OCI-LY1 (cell line): ENCODE measurements around the gene AGMO.
A peak's percentile ranks its signal among the peaks of the same experiment; 100 is the strongest.

Source experiments
- H2AFZ ChIP-seq: fragments of 200-600 bp; sonication (generic), shearing (Covaris generic); 2 replicates; pipeline ENCODE4 v1.6.0; 2014; ENCODE audit warnings: antibody characterized with exemption, mild to moderate bottlenecking, low read length
- H3F3A ChIP-seq: fragments of 200-600 bp; sonication (generic), shearing (Covaris generic); 2 replicates; pipeline ENCODE4 v1.6.0; 2014; ENCODE audit warnings: mild to moderate bottlenecking, antibody characterized with exemption, low read length, moderate library complexity; ENCODE audit not compliant: insufficient read depth
- H3K27ac ChIP-seq: fragments of 200-600 bp; sonication (generic); 2 replicates; pipeline ENCODE4 v1.5.1; 2014; ENCODE audit warnings: low read length, mixed run types, mild to moderate bottlenecking, low read depth; ENCODE audit not compliant: poor library complexity, severe bottlenecking
- H3K27me3 ChIP-seq: fragments of 200-600 bp; sonication (generic); 2 replicates; pipeline ENCODE4 v1.6.0; 2014; ENCODE audit warnings: antibody characterized with exemption, mild to moderate bottlenecking, low read length, moderate library complexity; ENCODE audit not compliant: insufficient read depth
- H3K36me3 ChIP-seq: fragments of 200-600 bp; sonication (generic); 2 replicates; pipeline ENCODE4 v1.6.1; 2014; ENCODE audit warnings: mild to moderate bottlenecking, antibody characterized with exemption, low read length, moderate library complexity, mixed read lengths; ENCODE audit not compliant: insufficient read depth
- H3K4me1 ChIP-seq: fragments of 200-600 bp; sonication (generic); 2 replicates; pipeline ENCODE4 v1.5.1; 2014; ENCODE audit warnings: mild to moderate bottlenecking, low read length, moderate library complexity; ENCODE audit not compliant: insufficient read depth, severe bottlenecking
- H3K4me2 ChIP-seq: fragments of 200-600 bp; sonication (generic), shearing (Covaris generic); 2 replicates; pipeline ENCODE4 v1.6.1; 2014; ENCODE audit warnings: low read length
- H3K4me3 ChIP-seq: fragments of 200-600 bp; sonication (generic); 2 replicates; pipeline ENCODE4 v1.5.1; 2014; ENCODE audit warnings: low read length, low read depth, mild to moderate bottlenecking, mixed read lengths; ENCODE audit not compliant: poor library complexity, severe bottlenecking
- H3K79me2 ChIP-seq: fragments of 200-600 bp; shearing (Covaris generic); 2 replicates; pipeline ENCODE4 v1.6.1; 2016; ENCODE audit warnings: mixed run types, low read length, mixed read lengths; ENCODE audit not compliant: insufficient read depth
- H3K9ac ChIP-seq: fragments of 200-600 bp; sonication (generic), shearing (Covaris generic); 2 replicates; pipeline ENCODE4 v1.6.1; 2014; ENCODE audit warnings: mild to moderate bottlenecking, low read length, mixed read lengths
- H3K9me2 ChIP-seq: fragments of 200-600 bp; sonication (generic), shearing (Covaris generic); 2 replicates; pipeline ENCODE4 v1.6.1; 2014; ENCODE audit warnings: low read depth, mild to moderate bottlenecking, low read length, mixed read lengths
- H3K9me3 ChIP-seq: fragments of 200-600 bp; shearing (Covaris generic); 2 replicates; pipeline ENCODE4 v1.6.1; 2014; ENCODE audit warnings: low read length, mixed read lengths
- H4K20me1 ChIP-seq: fragments of 200-600 bp; sonication (generic), shearing (Covaris generic); 2 replicates; pipeline ENCODE4 v1.6.0; 2016; ENCODE audit warnings: mild to moderate bottlenecking, low read length; ENCODE audit not compliant: insufficient read depth
- CTCF ChIP-seq: fragments of 200-600 bp; sonication (generic), shearing (Covaris generic); IDR thresholded peaks from 2 replicates; pipeline ENCODE4 v1.5.1; 2017; ENCODE audit warnings: mild to moderate bottlenecking, antibody characterized with exemption, low read length, moderate library complexity, mixed read lengths
- EZH2 ChIP-seq: fragments of 200-600 bp; sonication (generic), shearing (Covaris generic); IDR thresholded peaks from 2 replicates; pipeline ENCODE4 v1.8.0; 2017; ENCODE audit warnings: borderline replicate concordance, mixed run types, mild to moderate bottlenecking, antibody characterized with exemption, low read length, moderate library complexity, mixed read lengths

Gene AGMO

DNA sequence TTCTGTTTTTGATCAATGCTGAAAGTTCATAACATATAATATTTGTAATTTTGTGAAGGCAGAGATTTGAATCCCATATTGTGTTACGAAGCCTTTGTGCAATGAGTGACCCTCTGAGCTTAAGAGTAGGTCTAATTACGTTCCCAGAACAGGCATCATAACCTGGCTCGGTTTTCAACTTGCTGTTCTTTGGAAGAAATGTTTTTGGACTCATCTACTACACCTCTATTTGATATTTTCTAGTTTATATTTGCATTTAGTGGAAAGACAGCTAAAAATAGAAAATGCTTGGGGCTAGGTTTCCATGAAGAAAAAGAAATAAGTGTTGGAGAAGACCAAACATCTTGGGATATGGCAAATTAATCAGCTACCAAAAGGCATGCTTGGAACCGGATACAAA, 234.8 kb downstream of the AGMO start:
- TF ChIP-seq EZH2 (no peak), CTCF (no peak)
- H3K9me2 ChIP-seq: no peaks in the 10 kb centered on the region
- no peaks in the 10 kb centered on the region for H3K9me3 ChIP-seq
- no peaks in the 10 kb centered on the region for H3K27me3 ChIP-seq
- H3K36me3 ChIP-seq: no peaks in the 10 kb centered on the region
- H4K20me1 ChIP-seq: no peaks in the 10 kb centered on the region
- H3K4me3 ChIP-seq: no peak overlapping the region
- no peak overlapping the region for H2AFZ ChIP-seq
- H3K4me1 ChIP-seq: no peaks in the 10 kb centered on the region
- no peaks in the 10 kb centered on the region for H3F3A ChIP-seq
- no peak overlapping the region for H3K4me2 ChIP-seq
- no peak overlapping the region for H3K9ac ChIP-seq
- no peaks in the 10 kb centered on the region for H3K79me2 ChIP-seq
- H3K27ac ChIP-seq: no peak overlapping the region

DNA sequence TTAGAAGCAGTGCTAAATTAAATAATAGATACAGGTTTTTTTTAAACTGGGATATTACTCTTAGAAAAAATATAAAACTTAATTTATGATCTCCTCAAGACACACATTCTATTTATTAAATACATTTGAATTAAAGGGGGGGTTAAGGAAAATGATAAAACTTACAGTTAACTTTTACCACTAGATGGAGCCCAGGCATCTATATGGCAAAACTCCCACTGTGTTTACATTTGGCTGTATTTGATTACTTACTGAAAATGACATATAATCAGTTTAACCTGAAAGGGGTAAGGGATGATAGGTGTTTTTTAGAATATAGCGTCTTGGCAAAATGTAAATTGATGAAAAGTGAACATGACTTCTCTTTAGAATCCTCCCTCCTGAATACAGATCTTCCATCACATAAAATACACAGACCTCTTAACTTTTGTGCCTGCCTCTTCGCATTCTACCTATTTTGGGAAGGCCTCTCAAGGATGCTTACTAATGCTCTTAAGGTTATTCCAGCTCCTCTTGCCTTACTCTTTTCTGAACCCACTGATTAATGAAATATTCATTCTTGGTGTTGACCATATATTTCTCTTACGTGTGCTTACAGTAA, 235.7 kb downstream of the AGMO start:
- Histone ChIP-seq H3K36me3 (no peaks in the 10 kb centered on the region), H3K9me2 (no peaks in the 10 kb centered on the region), H3K4me3 (no peak overlapping the region), H3K4me2 (no peak overlapping the region), H3K27ac (no peak overlapping the region), H3K9me3 (no peaks in the 10 kb centered on the region), H3K9ac (no peak overlapping the region), H3K27me3 (no peaks in the 10 kb centered on the region), H4K20me1 (no peaks in the 10 kb centered on the region), H3K79me2 (no peaks in the 10 kb centered on the region), H2AFZ (no peak overlapping the region), H3K4me1 (no peaks in the 10 kb centered on the region), H3F3A (no peaks in the 10 kb centered on the region)
- TF ChIP-seq CTCF (peak; percentile 73), EZH2 (no peak)

- Histone ChIP-seq H2AFZ (no peak overlapping the region), H3K4me2 (no peak overlapping the region), H3K9me2 (no peaks in the 10 kb centered on the region), H3K9ac (no peak overlapping the region), H3K36me3 (no peaks in the 10 kb centered on the region), H3K27me3 (no peaks in the 10 kb centered on the region), H3K9me3 (no peaks in the 10 kb centered on the region), H4K20me1 (no peaks in the 10 kb centered on the region), H3K79me2 (no peaks in the 10 kb centered on the region), H3K4me1 (no peaks in the 10 kb centered on the region), H3F3A (no peaks in the 10 kb centered on the region), H3K27ac (no peak overlapping the region), H3K4me3 (no peak overlapping the region)
- TF ChIP-seq CTCF (no peak), EZH2 (no peak)
These were observed 238.3 kb downstream of the AGMO start for GRCh38 chr7:15323550-15323949.
